ENCODE data around the gene ZNF862. TPM values are rescaled to one million over a fixed set of nuclear protein-coding genes. Genes with fewer than 3 reads are reported as not detected.
A peak's percentile ranks its signal among the peaks of the same experiment; 100 is the strongest.

ZNF862 gene
- total RNA-seq, 2 donors from 2014 or later: 31.4 to 39.0 TPM

DNA sequence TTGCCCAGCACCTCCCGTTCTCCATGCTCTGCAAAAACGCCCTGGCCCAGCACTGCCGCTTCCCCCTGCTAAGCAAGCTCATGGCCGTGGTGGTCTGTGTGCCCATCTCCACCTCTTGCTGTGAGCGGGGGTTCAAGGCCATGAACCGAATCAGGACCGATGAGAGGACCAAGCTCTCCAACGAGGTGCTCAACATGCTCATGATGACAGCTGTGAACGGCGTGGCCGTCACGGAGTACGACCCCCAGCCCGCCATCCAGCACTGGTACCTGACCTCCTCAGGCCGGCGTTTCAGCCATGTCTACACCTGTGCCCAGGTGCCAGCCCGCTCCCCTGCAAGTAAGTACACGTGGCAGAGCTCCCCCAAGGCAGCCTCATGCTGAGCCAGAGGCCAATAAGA is 24.0 kb downstream of the ZNF862 start:
- H3K9me3 Mint-ChIP-seq: no peaks in the 10 kb centered on the region
- no peak overlapping the region for H3K4me3 Mint-ChIP-seq
- DNase-seq: no peak
- H3K27me3 Mint-ChIP-seq (ENCODE audit: low read depth): no peaks in the 10 kb centered on the region
- no peak overlapping the region for H3K27ac Mint-ChIP-seq
- peaks cover 0 to 2% of the 10 kb centered on the region in 2 donors for H3K36me3 Mint-ChIP-seq (ENCODE audit: insufficient read depth in 2 of 2)
- no peak for ATAC-seq (replicated peaks in 1 of 2)
- H3K4me1 Mint-ChIP-seq (ENCODE audit: low read depth): peaks cover 37% of the 10 kb centered on the region

DNA sequence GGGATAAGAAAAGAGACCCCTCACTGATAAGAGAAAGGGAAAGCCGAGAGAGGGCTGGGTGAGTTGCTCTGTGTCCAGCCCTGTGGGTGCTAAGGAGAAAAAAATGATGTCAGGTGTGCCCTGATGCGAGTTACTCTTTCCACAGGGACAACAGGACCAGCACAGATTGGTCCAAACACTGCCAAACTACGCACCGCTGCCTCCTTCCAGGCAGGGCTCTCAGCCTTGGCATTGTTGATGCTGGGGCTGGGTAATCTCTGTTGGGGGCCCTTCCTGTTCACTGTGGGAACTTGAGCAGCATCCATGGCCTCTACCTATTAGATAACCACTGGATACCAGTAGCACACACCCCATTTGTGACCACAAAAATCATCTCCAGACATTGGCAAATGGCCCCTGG is 25.3 kb downstream of the ZNF862 start:
- no peak for ATAC-seq (replicated peaks in 1 of 2)
- H3K9me3 Mint-ChIP-seq: no peaks in the 10 kb centered on the region
- peaks cover 0 to 2% of the 10 kb centered on the region in 2 donors for H3K36me3 Mint-ChIP-seq (ENCODE audit: insufficient read depth in 2 of 2)
- peaks cover 45% of the 10 kb centered on the region for H3K4me1 Mint-ChIP-seq (ENCODE audit: low read depth)
- no peak for DNase-seq
- H3K27me3 Mint-ChIP-seq (ENCODE audit: low read depth): no peaks in the 10 kb centered on the region
- H3K27ac Mint-ChIP-seq: no peak overlapping the region
- H3K4me3 Mint-ChIP-seq: no peak overlapping the region

DNA sequence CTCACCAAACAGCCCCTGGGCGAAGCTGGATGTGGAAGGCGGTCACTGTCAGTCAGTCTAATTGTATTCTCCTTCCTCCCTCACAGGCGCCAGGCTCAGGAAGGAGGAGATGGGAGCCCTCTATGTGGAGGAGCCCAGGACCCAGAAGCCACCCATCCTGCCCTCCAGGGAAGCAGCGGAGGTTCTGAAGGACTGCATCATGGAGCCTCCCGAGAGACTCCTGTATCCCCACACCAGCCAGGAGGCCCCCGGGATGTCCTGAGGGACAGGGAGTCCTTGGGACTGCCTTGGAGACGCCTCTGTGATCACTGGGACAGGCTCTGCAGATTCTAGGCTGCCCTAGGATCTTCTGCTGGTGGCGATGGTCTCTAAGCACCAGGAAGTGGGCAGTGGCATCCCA is 25.8 kb downstream of the ZNF862 start:
- peaks cover 50% of the 10 kb centered on the region for H3K4me1 Mint-ChIP-seq (ENCODE audit: low read depth)
- DNase-seq (no peak), ATAC-seq (replicated peaks in 1 of 2) (no peak)
- H3K4me3 Mint-ChIP-seq: no peak overlapping the region
- no peaks in the 10 kb centered on the region for H3K27me3 Mint-ChIP-seq (ENCODE audit: low read depth)
- H3K27ac Mint-ChIP-seq: peak overlapping the region; percentile 36
- H3K9me3 Mint-ChIP-seq: no peaks in the 10 kb centered on the region
- peaks cover 0 to 2% of the 10 kb centered on the region in 2 donors for H3K36me3 Mint-ChIP-seq (ENCODE audit: insufficient read depth in 2 of 2)

DNA sequence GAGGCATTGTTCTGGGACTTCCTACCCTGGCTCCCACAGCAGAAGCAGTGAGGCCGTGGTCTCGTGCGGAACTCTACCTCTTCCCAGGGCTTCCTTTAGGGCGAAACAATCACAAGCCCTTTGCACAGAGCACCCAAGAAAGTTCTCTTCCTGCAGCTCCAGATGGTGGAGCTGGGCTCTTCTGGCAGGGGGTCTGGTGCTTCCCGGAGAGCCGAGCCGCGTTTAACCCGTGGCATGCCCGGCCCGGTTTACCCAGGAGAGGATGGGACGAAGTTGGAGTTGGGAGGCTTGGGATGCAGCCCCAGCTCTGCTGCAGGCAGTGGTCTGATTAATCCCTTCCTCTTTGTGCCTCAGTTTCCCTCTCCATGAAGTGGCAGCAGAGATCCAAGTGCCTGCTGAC is 26.6 kb downstream of the ZNF862 start:
- no peak overlapping the region for H3K27ac Mint-ChIP-seq
- no peaks in the 10 kb centered on the region for H3K9me3 Mint-ChIP-seq
- no peak overlapping the region for H3K4me3 Mint-ChIP-seq
- no peaks in the 10 kb centered on the region for H3K36me3 Mint-ChIP-seq (ENCODE audit: insufficient read depth in 2 of 2)
- DNase-seq (no peak), ATAC-seq (replicated peaks in 1 of 2) (no peak)
- H3K4me1 Mint-ChIP-seq (ENCODE audit: low read depth): peaks cover 58% of the 10 kb centered on the region
- no peaks in the 10 kb centered on the region for H3K27me3 Mint-ChIP-seq (ENCODE audit: low read depth)

DNA sequence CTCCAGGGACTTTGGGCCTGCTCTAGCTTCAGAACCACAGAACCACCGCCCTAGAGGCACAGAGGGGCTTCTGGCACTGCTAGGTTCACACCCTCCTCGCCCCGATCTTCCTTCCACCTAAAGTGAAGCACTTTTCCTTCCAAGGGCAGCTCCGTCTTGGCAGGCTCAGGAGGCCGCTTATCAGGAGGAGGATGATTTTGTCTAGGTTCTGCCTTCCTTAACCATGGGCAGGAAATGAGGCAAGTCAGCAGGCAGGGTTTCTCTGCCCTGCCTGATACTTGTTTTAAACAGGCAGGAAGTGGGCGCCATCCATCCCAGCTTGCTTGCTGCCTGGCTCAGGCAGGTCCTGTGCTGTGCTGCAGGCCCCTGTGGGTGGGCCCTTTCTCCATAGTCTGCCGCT is 27.3 kb downstream of the ZNF862 start:
- peaks cover 64% of the 10 kb centered on the region for H3K4me1 Mint-ChIP-seq (ENCODE audit: low read depth)
- peak overlapping the region; percentile 36 to 66 for H3K4me3 Mint-ChIP-seq
- no peaks in the 10 kb centered on the region for H3K36me3 Mint-ChIP-seq (ENCODE audit: insufficient read depth in 2 of 2)
- H3K9me3 Mint-ChIP-seq: no peaks in the 10 kb centered on the region
- peak; percentile 76 to 83 for ATAC-seq (replicated peaks in 1 of 2)
- peak overlapping the region; percentile 89 for H3K27ac Mint-ChIP-seq
- no peaks in the 10 kb centered on the region for H3K27me3 Mint-ChIP-seq (ENCODE audit: low read depth)
- DNase-seq: peak; percentile 63 to 72

DNA sequence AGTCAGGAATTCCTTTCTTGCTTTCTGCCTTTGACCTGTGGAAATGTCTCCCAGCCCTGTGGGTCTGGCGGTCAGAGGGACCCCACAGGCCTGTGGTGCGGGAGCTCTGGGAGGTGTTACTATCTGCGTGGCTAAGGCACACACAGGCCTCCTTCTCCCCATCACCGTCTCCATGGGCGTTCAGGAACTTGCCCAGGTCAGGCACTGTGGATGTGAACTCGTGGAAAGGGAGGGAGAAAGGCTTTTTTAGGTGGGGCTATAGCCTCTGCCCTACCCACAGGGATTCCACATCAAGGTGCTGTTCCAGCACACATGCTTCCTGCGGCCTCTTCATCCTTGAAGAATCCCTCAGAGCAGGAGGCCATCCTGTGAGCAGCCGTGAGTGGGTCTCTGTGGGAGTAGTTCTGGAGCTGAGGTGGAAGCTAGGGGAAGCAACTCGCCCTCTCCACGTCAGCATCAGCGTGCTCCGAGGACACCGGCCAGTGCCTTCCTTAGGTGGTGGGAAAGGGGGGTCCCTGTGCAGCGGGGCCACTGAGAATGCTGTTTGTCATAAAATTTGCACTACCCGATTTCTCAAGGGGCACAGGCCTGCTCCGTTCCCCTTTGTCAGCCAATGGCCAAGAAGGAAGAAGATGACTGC is 28.1 kb downstream of the ZNF862 start:
- Mint-ChIP-seq H3K27ac (peak overlapping the region; percentile 89), H3K4me3 (peak overlapping the region; percentile 66 to 68), H3K9me3 (no peaks in the 10 kb centered on the region), H3K36me3 (ENCODE audit: insufficient read depth in 2 of 2) (no peaks in the 10 kb centered on the region), H3K27me3 (ENCODE audit: low read depth) (no peaks in the 10 kb centered on the region), H3K4me1 (ENCODE audit: low read depth) (peaks cover 73% of the 10 kb centered on the region)
- ATAC-seq (replicated peaks in 1 of 2) (no peak), DNase-seq (no peak)

DNA sequence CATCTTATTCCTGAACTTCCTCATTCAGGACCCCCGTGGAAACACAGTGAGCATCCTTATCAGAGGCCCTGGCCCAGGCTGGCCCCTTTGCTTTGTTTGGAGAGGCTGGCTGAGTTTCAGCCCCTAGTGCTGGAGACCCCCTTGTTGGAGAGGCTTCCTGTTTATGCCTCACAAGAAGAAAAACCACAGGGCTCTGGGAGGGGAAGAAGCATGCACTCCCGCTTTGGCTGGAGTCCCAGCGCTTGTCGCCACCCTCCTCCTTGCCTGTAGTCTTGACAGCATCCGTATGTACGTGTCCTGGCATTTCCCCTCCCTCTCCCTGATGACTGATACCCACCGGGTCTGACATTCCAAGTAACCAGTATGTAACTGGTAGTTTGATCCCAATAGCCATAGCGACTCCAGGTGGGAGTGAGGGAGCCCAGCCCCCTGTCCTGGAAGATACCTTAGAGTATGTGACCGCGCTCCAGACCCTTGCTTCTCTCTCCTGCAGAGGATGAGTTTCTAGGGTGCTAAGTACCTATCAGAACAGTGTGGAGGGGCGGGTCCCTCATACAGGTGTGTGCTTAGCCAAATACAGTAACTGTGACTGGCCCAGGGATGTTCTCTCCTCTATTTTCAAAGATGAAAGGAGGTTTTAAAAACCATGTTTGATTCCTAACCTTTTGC is 28.7 kb downstream of the ZNF862 start:
- DNase-seq: no peak
- H3K4me3 Mint-ChIP-seq: peak overlapping the region; percentile 25 to 34
- no peaks in the 10 kb centered on the region for H3K36me3 Mint-ChIP-seq (ENCODE audit: insufficient read depth in 2 of 2)

DNA sequence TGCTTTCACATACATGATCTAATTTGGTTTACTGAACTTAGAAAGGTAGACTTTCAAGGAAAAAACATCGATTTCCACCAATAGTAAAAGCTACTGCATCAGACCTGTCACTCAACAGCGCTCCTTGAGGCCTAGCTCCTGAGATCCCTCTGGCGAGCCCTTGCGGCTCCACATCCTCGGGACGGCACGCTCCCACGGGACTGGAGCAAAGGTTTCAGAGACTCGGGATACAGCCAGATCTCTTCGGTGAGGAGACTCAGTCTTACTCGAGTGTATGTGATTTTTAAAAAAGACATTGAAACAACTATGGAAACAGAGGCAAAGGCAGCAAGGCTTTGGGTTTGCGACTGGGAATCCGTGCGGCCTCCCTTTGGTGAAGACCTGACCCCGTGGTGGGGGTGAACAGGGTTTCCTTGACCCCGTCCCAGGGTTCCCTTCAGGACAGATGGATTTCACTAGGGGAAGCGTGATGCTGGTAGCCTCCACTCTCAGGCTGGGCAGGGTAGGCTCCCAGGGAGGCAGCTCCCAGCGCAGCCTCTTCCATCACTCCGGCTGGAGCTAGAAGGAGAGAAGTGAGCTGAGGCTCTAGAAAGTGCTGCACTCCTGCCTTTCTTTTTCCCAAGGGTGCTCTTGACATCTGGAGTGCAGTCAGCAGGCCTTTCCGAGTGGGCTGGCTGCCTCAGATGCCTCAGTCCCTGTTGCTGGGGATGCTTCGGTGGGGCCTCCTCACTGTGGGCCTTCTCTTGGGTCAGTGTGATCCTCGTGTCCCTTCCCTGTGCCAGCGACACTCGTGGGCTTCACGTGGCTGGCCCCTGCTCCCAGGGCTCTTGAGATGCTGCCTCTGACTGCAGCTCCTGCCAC is 29.8 kb downstream of the ZNF862 start:
- H3K36me3 Mint-ChIP-seq (ENCODE audit: insufficient read depth in 2 of 2): no peaks in the 10 kb centered on the region
- peak overlapping the region; percentile 15 to 34 for H3K4me3 Mint-ChIP-seq
- peaks cover 85% of the 10 kb centered on the region for H3K4me1 Mint-ChIP-seq (ENCODE audit: low read depth)
- DNase-seq: no peak
- no peaks in the 10 kb centered on the region for H3K27me3 Mint-ChIP-seq (ENCODE audit: low read depth)
- H3K27ac Mint-ChIP-seq: peak overlapping the region; percentile 78
- H3K9me3 Mint-ChIP-seq: no peaks in the 10 kb centered on the region
- ATAC-seq (replicated peaks in 1 of 2): no peak

More for the DNA sequence above, 28.7 kb downstream of the ZNF862 start:
- no peak for ATAC-seq (replicated peaks in 1 of 2)
- Mint-ChIP-seq H3K4me1 (ENCODE audit: low read depth) (peaks cover 79% of the 10 kb centered on the region), H3K27me3 (ENCODE audit: low read depth) (no peaks in the 10 kb centered on the region), H3K27ac (peak overlapping the region; percentile 76), H3K9me3 (no peaks in the 10 kb centered on the region)

DNA sequence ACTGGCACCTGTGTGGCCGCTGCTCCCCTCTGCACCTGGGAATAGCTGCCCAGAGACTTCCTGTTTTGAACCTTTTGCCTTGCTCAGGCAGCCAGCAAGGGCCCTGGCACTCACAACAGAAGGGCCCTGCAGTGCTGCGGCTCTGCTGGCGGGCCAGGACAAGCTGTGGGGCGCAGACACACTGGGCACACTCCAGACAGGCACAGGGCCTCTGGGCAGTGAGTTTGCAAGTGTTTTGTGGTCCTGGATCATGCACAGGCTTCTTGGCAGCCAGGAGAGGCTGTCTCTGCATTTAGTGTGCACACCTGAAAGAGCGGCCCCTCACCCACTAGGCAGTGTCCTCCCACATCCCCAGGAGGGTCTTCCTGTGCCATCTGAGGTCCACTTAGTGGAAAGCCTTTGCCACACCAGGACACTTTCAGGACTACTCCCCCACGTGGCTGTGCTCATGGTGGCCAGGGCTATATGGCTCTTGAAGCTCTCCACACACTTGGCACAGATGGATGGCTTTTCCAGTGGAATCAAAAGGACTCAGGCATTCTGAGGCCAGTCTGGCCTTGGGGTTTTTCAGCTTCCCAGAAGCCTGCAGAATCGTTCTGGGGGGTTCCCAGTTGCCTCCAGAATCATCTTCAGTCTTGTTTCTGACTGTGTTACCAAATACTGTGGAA is 30.6 kb downstream of the ZNF862 start:
- DNase-seq: no peak
- H3K27ac Mint-ChIP-seq: peak overlapping the region; percentile 78
- no peak for ATAC-seq (replicated peaks in 1 of 2)
- no peaks in the 10 kb centered on the region for H3K36me3 Mint-ChIP-seq (ENCODE audit: insufficient read depth in 2 of 2)
- peak overlapping the region; percentile 15 to 34 for H3K4me3 Mint-ChIP-seq
- no peaks in the 10 kb centered on the region for H3K9me3 Mint-ChIP-seq
- H3K4me1 Mint-ChIP-seq (ENCODE audit: low read depth): peaks cover 85% of the 10 kb centered on the region
- H3K27me3 Mint-ChIP-seq (ENCODE audit: low read depth): no peaks in the 10 kb centered on the region

DNA sequence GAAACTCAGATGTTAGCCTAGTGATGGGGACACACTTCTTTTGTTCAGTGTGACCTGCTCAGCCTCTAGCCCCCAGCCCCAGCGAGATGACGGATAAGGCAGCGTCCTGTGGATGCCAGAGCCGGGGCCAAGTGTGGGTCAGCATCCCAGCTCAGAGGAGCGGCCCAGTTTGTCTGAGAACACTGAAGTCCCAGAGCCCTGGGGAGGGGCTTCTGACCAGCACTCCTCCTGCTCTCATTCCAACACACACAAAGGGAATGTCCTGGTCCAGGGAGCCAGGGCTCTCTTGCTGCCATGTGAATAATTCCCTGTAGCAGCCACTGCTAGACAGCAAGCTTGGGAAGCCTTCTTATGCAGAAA is 31.1 kb downstream of the ZNF862 start:
- Mint-ChIP-seq H3K4me3 (peak overlapping the region; percentile 55 to 65), H3K27me3 (ENCODE audit: low read depth) (no peaks in the 10 kb centered on the region)

DNA sequence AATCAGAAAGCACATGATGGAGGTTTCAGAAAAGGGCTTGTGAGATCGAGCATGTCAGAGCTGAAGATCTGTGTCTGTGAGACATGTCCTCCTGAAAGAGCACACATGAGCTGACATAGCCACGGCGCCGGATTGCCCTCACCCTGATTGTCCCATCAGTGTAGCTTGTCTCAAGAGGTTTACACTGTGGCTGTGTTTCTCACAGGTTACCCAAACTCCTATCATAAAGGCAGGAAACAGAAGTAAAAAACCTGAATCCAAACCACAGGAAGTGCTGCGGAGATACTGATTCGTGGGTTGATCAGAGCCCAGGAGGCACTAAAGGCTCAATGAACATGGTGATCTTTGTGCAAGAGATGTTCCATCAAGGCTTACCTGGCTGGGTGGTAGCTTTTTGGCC is 31.7 kb downstream of the ZNF862 start:
- H3K27me3 Mint-ChIP-seq (ENCODE audit: low read depth): no peaks in the 10 kb centered on the region
- H3K27ac Mint-ChIP-seq: peak overlapping the region; percentile 86
- H3K4me3 Mint-ChIP-seq: peak overlapping the region; percentile 55 to 65
- peak; percentile 9 for ATAC-seq (replicated peaks in 1 of 2)
- DNase-seq: peak; percentile 36
- H3K9me3 Mint-ChIP-seq: no peaks in the 10 kb centered on the region
- peaks cover 85% of the 10 kb centered on the region for H3K4me1 Mint-ChIP-seq (ENCODE audit: low read depth)
- no peaks in the 10 kb centered on the region for H3K36me3 Mint-ChIP-seq (ENCODE audit: insufficient read depth in 2 of 2)

More for the DNA sequence above, 31.1 kb downstream of the ZNF862 start:
- H3K4me1 Mint-ChIP-seq (ENCODE audit: low read depth): peaks cover 84% of the 10 kb centered on the region
- peak overlapping the region; percentile 86 for H3K27ac Mint-ChIP-seq
- DNase-seq: no peak
- no peak for ATAC-seq (replicated peaks in 1 of 2)
- H3K9me3 Mint-ChIP-seq: no peaks in the 10 kb centered on the region
- H3K36me3 Mint-ChIP-seq (ENCODE audit: insufficient read depth in 2 of 2): no peaks in the 10 kb centered on the region

DNA sequence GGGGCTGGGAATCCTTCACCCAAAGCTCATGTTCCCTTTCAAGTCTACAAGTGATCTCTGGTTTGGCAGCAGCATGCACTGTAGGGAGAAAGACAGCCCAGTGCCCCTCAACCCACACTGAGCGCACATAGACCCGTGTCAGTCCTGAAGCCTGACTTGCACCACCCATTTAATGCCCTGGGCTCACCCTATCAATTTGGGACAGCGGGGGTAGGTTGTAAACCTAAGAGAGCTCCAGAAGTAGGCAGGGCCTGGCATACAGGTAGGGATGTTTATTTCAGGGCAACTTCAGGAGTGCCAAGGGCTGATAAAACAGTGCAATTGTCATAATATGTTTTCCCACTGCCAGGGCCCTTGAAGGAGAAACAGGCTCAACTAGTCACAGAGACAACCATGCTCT is 32.1 kb downstream of the ZNF862 start:
- Mint-ChIP-seq H3K27ac (peak overlapping the region; percentile 86), H3K27me3 (ENCODE audit: low read depth) (no peaks in the 10 kb centered on the region), H3K4me3 (peak overlapping the region; percentile 55 to 77), H3K36me3 (ENCODE audit: insufficient read depth in 2 of 2) (no peaks in the 10 kb centered on the region), H3K4me1 (ENCODE audit: low read depth) (peaks cover 85% of the 10 kb centered on the region), H3K9me3 (no peaks in the 10 kb centered on the region)
- ATAC-seq (replicated peaks in 1 of 2) (no peak), DNase-seq (no peak)

Measured in activated T-cell treated with anti-CD3 and anti-CD28 coated beads, Interleukin-2, amount 50 U/mL, for 72 hours (primary cell).